ENCODE data around the gene GGPS1.

GGPS1 gene

DNA sequence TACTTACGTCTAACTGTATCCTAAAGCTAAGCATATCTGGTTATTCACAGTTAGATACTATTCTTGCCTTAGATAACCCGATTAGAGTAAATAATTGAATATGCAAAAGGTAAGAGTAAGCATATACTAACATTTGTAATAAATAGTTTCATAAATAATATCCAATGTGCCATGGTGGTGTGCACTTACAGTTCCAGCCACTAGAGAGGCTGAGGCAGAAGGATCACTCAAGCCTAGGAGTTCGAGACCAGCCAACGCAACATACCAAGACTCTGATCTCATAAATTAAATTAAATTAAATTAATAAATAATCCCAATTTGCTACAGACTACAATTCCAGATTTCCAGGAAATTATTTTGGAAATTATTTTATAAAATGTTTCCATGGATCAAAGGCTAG is 12.6 kb upstream of the GGPS1 start:
- TF ChIP-seq, protein P1, sequence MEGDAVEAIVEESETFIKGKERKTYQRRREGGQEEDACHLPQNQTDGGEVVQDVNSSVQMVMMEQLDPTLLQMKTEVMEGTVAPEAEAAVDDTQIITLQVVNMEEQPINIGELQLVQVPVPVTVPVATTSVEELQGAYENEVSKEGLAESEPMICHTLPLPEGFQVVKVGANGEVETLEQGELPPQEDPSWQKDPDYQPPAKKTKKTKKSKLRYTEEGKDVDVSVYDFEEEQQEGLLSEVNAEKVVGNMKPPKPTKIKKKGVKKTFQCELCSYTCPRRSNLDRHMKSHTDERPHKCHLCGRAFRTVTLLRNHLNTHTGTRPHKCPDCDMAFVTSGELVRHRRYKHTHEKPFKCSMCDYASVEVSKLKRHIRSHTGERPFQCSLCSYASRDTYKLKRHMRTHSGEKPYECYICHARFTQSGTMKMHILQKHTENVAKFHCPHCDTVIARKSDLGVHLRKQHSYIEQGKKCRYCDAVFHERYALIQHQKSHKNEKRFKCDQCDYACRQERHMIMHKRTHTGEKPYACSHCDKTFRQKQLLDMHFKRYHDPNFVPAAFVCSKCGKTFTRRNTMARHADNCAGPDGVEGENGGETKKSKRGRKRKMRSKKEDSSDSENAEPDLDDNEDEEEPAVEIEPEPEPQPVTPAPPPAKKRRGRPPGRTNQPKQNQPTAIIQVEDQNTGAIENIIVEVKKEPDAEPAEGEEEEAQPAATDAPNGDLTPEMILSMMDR (IDR thresholded peaks at IDR 0.05; ENCODE audit: insufficient read depth, low read depth, low read length, missing control alignments), result no peak
- DNase-seq (ENCODE audit: low read depth), result no peak
- no peak overlapping the region for H3K4me3 ChIP-seq (ENCODE audit: low read length)

- no peak overlapping the region for H3K4me3 ChIP-seq (ENCODE audit: low read length)
- TF ChIP-seq, protein P1 (IDR thresholded peaks at IDR 0.05; ENCODE audit: insufficient read depth, low read depth, low read length, missing control alignments), result no peak
- peak; percentile 33 for DNase-seq (ENCODE audit: low read depth)
Measured at GRCh38 chr1:235317168-235317567, 11.2 kb upstream of the GGPS1 start.

GRCh38 chr1:235319255-235319654 is 9.1 kb upstream of the GGPS1 start:
- TF ChIP-seq, protein P1 (IDR thresholded peaks at IDR 0.05; ENCODE audit: insufficient read depth, low read depth, low read length, missing control alignments), result no peak
- DNase-seq (ENCODE audit: low read depth), result no peak
- no peak overlapping the region for H3K4me3 ChIP-seq (ENCODE audit: low read length)

DNA sequence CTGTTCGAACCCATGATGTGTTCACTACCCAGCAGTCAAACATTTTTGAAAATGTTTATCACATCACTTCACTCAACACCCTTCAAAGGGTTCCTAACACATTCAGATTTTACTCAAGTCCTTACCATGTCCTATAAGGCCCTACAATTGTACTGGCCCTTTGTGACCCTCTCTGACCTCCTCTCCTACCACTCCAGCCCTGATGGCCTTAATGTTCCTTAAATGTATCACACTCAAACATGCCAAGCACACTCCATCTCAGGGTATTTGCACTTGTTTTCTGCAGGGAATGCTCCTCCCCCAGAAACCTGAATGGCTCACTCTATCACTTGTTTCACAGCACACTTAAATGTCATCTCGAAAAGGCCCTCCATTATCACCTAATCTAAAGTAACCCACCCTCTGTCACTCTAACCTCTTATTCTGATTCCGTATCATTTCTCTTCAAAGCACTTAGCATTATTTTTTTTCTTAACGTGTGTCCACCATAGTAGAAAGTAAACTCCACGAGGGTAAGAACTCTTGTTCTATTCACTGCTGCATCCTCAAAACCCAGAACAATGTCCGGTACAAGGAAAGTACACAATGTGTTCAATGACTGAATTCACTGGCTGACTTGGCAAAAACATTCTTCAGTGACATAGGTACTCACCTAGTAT is 7.7 kb upstream of the GGPS1 start:
- DNase-seq (ENCODE audit: low read depth), result no peak
- H3K4me3 ChIP-seq (ENCODE audit: low read length), result no peak overlapping the region
- TF ChIP-seq, protein P1 (IDR thresholded peaks at IDR 0.05; ENCODE audit: insufficient read depth, low read depth, low read length, missing control alignments), result no peak

DNA sequence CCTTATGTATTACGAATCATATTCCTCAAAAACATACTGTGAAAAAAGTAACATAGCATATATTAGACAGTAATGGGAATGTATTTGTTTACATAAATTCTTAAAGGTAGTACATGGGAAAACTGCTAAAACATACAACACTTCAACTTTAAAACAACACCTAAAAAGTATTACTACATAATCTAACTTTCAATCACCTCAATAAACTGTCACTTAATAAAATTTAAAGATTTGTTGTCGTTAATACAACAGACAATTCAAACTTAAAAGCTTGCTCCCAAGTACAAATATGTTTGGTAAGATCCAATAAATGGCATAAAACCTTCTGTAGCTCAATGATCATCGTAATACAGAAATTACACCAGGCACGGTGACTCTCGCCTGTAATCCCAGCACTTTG is 4.1 kb upstream of the GGPS1 start:
- TF ChIP-seq, protein P1 (IDR thresholded peaks at IDR 0.05; ENCODE audit: insufficient read depth, low read depth, low read length, missing control alignments), result no peak
- DNase-seq (ENCODE audit: low read depth), result no peak
- no peak overlapping the region for H3K4me3 ChIP-seq (ENCODE audit: low read length)

DNA sequence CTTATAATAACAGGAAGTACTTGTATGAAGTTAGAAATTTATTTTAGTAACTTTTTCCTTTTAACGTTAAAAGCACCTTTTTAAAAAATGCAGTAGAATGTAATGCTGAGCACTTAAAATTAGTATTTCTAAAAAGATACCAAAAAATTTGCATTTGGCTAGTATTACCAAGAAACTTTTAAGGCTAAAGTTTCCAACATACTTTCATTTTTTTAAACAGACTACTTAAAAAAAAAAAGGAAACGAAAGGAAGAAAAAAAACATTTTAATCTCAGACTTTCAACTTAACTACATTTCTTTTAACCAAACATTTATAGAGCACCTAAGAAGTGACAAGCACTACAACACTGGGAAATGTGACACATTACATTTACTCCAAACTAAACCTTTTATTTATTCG is 3.2 kb upstream of the GGPS1 start:
- H3K4me3 ChIP-seq (ENCODE audit: low read length), result peak overlapping the region; percentile 92
- no peak for DNase-seq (ENCODE audit: low read depth)
- TF ChIP-seq, protein P1 (IDR thresholded peaks at IDR 0.05; ENCODE audit: insufficient read depth, low read depth, low read length, missing control alignments), result no peak

GRCh38 chr1:235325854-235326253 is 2.5 kb upstream of the GGPS1 start:
- DNase-seq (ENCODE audit: low read depth), result no peak
- H3K4me3 ChIP-seq (ENCODE audit: low read length), result peak overlapping the region; percentile 92
- TF ChIP-seq, protein P1 (IDR thresholded peaks at IDR 0.05; ENCODE audit: insufficient read depth, low read depth, low read length, missing control alignments), result no peak

All from epithelial cell of esophagus (primary cell).